CD4-positive, CD25-positive, alpha-beta regulatory T cell (primary cell): Measurements from ENCODE around the gene DCDC1. TPM values are rescaled to one million over a fixed set of nuclear protein-coding genes. Genes with fewer than 3 reads are reported as not detected.

ENCODE experiments used
- ATAC-seq, 2 donors: fragments of 150-1000 bp; cut with Tn5 transposase; one replicate each; pipeline ENCODE4 v1.10.0; 2021; ENCODE audit warnings: low read depth in 2 of 2, moderate number of reproducible peaks in 2 of 2, moderate library complexity in 1 of 2
- DNase-seq, 3 donors: peaks; one replicate each; pipeline versions ENCODE4 v3.0.0 to v3.0.0-alpha.2; 2012 to 2022; ENCODE audit warnings: mixed read lengths in 1 of 3
- H3K27ac ChIP-seq: one replicate; pipeline ENCODE4 v1.7.0; 2013; ENCODE audit warnings: mild to moderate bottlenecking, low read length; ENCODE audit not compliant: insufficient read depth, poor library complexity, severe bottlenecking
- H3K27me3 ChIP-seq: one replicate; pipeline ENCODE4 v1.7.0; 2013; ENCODE audit warnings: low read length; ENCODE audit not compliant: control insufficient read depth, insufficient read depth
- H3K36me3 ChIP-seq: one replicate; pipeline ENCODE4 v1.7.0; 2013; ENCODE audit warnings: mild to moderate bottlenecking, low read length, moderate library complexity; ENCODE audit not compliant: control insufficient read depth, insufficient read depth
- H3K4me1 ChIP-seq: 2 replicates; pipeline ENCODE4 v1.7.0; 2013; ENCODE audit warnings: mild to moderate bottlenecking, low read length; ENCODE audit not compliant: insufficient read depth, control insufficient read depth, poor library complexity, severe bottlenecking
- H3K4me3 ChIP-seq: one replicate; pipeline ENCODE4 v1.7.0; 2013; ENCODE audit warnings: low read depth, mild to moderate bottlenecking, low read length, moderate library complexity
- H3K9me3 ChIP-seq, 2 experiments: 1 replicate in 1 of 2; 2 replicates in 1 of 2; pipeline ENCODE4 v1.7.0; 2013; ENCODE audit warnings: low read length in 2 of 2, mild to moderate bottlenecking in 1 of 2, moderate library complexity in 1 of 2; ENCODE audit not compliant: control insufficient read depth in 2 of 2
- H3K27ac Mint-ChIP-seq, 3 donors: one replicate each; pipeline ENCODE4 v1.8.0; 2020 to 2022; ENCODE audit warnings: mild to moderate bottlenecking in 3 of 3, mixed read lengths in 3 of 3, moderate library complexity in 2 of 3
- H3K27me3 Mint-ChIP-seq: one replicate; pipeline ENCODE4 v1.8.0; 2022; ENCODE audit warnings: mild to moderate bottlenecking, mixed read lengths
- H3K36me3 Mint-ChIP-seq: one replicate; pipeline ENCODE4 v1.8.0; 2020; ENCODE audit warnings: mixed read lengths
- H3K4me1 Mint-ChIP-seq, 4 donors: one replicate each; pipeline ENCODE4 v1.8.0; 2020 to 2022; ENCODE audit warnings: mixed read lengths in 4 of 4, mild to moderate bottlenecking in 1 of 4
- H3K4me3 Mint-ChIP-seq, 4 donors: one replicate each; pipeline ENCODE4 v1.8.0; 2020 to 2022; ENCODE audit warnings: mild to moderate bottlenecking in 4 of 4, mixed read lengths in 4 of 4, moderate library complexity in 3 of 4
- H3K9me3 Mint-ChIP-seq, 7 donors: one replicate each; pipeline ENCODE4 v1.8.0; 2020 to 2022; ENCODE audit warnings: mixed read lengths in 7 of 7, mild to moderate bottlenecking in 3 of 7, moderate library complexity in 2 of 7
- polyA plus RNA-seq, 4 donors: library from polyadenylated mRNA; unstranded; fragments of 300-500 nt; fragmentation: Illumina TruSeq; gene quantifications; one replicate each; pipeline ENCODE4 v1.2.3, GENCODE V29; 2021
- total RNA-seq: library from RNA; stranded (reverse); gene quantifications from one replicate; pipeline ENCODE4 v1.2.3, GENCODE V29; 2022

The DCDC1 gene
- total and polyA plus RNA-seq, 5 donors from 2014 or later: not detected

GRCh38 chr11:31141789-31142188 is 227.8 kb downstream of the DCDC1 start:
- Mint-ChIP-seq H3K4me3 (no peak overlapping the region), H3K36me3 (no peaks in the 10 kb centered on the region), H3K4me1 (no peaks in the 10 kb centered on the region), H3K27me3 (no peaks in the 10 kb centered on the region), H3K27ac (no peak overlapping the region), H3K9me3 (peaks cover 0 to 1% (median 0%) of the 10 kb centered on the region in 7 donors)
- no peaks in the 10 kb centered on the region for H3K36me3 ChIP-seq
- no peaks in the 10 kb centered on the region for H3K9me3 ChIP-seq
- no peak overlapping the region for H3K27ac ChIP-seq
- no peak overlapping the region for H3K4me3 ChIP-seq
- H3K27me3 ChIP-seq: no peaks in the 10 kb centered on the region
- no peaks in the 10 kb centered on the region for H3K4me1 ChIP-seq
- ATAC-seq (no peak), DNase-seq (no peak)

DNA sequence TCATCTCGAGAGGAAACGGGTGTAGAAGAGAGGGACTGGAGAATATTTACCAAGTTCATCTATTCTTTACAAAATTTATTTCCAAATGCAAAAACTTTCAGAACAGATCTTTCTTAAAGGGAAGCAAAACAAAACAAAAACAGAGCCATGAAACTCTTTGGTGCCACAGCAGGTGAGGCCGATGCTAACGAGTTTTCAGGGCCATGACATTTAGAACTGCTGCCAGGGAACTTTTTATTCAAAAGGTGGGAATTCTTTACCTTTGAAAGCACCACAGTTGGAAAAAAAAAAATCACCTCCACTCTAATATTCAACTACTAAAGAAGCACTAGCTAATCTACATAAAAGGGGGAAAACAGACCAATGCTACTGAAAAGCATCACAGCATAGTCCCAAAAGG is 230.1 kb downstream of the DCDC1 start:
- no peaks in the 10 kb centered on the region for H3K4me1 ChIP-seq
- Mint-ChIP-seq H3K4me3 (peak overlapping the region in 1 of 4 donors; percentile 5), H3K27me3 (no peaks in the 10 kb centered on the region), H3K27ac (no peak overlapping the region), H3K4me1 (no peaks in the 10 kb centered on the region), H3K36me3 (no peaks in the 10 kb centered on the region), H3K9me3 (peaks cover 0 to 1% (median 0%) of the 10 kb centered on the region in 7 donors)
- ATAC-seq: no peak
- no peaks in the 10 kb centered on the region for H3K27me3 ChIP-seq
- no peaks in the 10 kb centered on the region for H3K36me3 ChIP-seq
- no peak for DNase-seq
- no peaks in the 10 kb centered on the region for H3K9me3 ChIP-seq
- H3K27ac ChIP-seq: no peak overlapping the region
- H3K4me3 ChIP-seq: no peak overlapping the region

DNA sequence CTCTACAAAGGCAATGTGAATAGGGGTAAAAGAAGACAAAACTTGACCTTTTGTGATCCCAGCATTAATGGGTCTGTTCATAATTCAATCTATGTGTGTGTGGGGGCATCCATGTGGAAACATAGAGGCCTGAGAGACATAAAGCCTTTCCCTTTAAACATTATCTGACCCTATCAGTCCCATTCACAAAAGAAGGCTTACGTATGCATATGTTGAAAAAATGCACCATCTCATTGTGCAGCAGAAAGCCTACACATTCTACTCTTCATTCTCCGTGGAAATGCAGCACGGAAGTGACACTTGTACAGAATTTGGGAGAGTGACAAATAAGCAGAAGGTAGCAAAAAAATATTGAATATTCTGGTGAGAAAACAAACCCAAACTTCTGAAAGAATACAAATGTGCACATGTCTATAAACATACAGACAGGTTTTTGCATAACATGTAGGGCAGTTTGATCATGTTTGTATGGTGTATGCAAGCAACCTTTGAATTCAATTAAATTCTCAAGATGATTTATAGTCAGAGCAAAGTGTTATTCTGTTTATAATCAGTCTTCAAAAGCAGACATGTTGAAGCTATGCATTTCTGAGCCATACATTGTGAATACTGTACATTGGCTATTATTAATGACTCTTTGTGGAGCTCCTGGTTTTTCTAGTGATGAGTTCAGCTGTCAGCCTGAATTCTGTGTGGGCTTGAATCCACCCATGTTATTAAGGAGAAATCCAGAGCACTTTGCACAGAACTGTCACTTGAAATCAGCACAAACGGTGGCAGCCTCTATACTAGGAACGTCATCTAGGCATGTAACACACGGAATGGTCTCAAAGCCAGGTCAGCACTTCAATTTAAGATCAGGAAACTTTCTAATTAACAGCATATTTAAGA is 236.8 kb downstream of the DCDC1 start:
- Mint-ChIP-seq H3K27ac (no peak overlapping the region), H3K4me3 (no peak overlapping the region), H3K9me3 (peaks cover 0 to 1% (median 0%) of the 10 kb centered on the region in 7 donors), H3K36me3 (no peaks in the 10 kb centered on the region), H3K27me3 (no peaks in the 10 kb centered on the region), H3K4me1 (no peaks in the 10 kb centered on the region)
- ATAC-seq: no peak
- Histone ChIP-seq H3K36me3 (no peaks in the 10 kb centered on the region), H3K27me3 (no peaks in the 10 kb centered on the region), H3K4me3 (no peak overlapping the region), H3K9me3 (no peaks in the 10 kb centered on the region), H3K4me1 (no peaks in the 10 kb centered on the region), H3K27ac (no peak overlapping the region)
- no peak for DNase-seq

- peaks cover 0 to 1% (median 0%) of the 10 kb centered on the region in 7 donors for H3K9me3 Mint-ChIP-seq
- H3K27me3 ChIP-seq: no peaks in the 10 kb centered on the region
- no peaks in the 10 kb centered on the region for H3K36me3 ChIP-seq
- no peaks in the 10 kb centered on the region for H3K4me1 ChIP-seq
- no peaks in the 10 kb centered on the region for H3K27me3 Mint-ChIP-seq
- no peak overlapping the region for H3K27ac Mint-ChIP-seq
- no peaks in the 10 kb centered on the region for H3K36me3 Mint-ChIP-seq
- no peak overlapping the region for H3K27ac ChIP-seq
- no peak overlapping the region for H3K4me3 ChIP-seq
- H3K4me3 Mint-ChIP-seq: no peak overlapping the region
- no peaks in the 10 kb centered on the region for H3K9me3 ChIP-seq
- H3K4me1 Mint-ChIP-seq: no peaks in the 10 kb centered on the region
- no peak for DNase-seq
- no peak for ATAC-seq
Measured at GRCh38 chr11:31131760-31132159, 237.8 kb downstream of the DCDC1 start.

GRCh38 chr11:31127290-31127689 is 242.2 kb downstream of the DCDC1 start:
- no peaks in the 10 kb centered on the region for H3K36me3 Mint-ChIP-seq
- H3K27me3 Mint-ChIP-seq: no peaks in the 10 kb centered on the region
- no peaks in the 10 kb centered on the region for H3K27me3 ChIP-seq
- H3K36me3 ChIP-seq: no peaks in the 10 kb centered on the region
- no peaks in the 10 kb centered on the region for H3K4me1 ChIP-seq
- ATAC-seq (no peak), DNase-seq (no peak)
- peaks cover 0 to 3% (median 0%) of the 10 kb centered on the region in 7 donors for H3K9me3 Mint-ChIP-seq
- H3K27ac ChIP-seq: no peak overlapping the region
- H3K27ac Mint-ChIP-seq: no peak overlapping the region
- H3K4me3 Mint-ChIP-seq: no peak overlapping the region
- H3K4me1 Mint-ChIP-seq: no peaks in the 10 kb centered on the region
- no peaks in the 10 kb centered on the region for H3K9me3 ChIP-seq
- no peak overlapping the region for H3K4me3 ChIP-seq

DNA sequence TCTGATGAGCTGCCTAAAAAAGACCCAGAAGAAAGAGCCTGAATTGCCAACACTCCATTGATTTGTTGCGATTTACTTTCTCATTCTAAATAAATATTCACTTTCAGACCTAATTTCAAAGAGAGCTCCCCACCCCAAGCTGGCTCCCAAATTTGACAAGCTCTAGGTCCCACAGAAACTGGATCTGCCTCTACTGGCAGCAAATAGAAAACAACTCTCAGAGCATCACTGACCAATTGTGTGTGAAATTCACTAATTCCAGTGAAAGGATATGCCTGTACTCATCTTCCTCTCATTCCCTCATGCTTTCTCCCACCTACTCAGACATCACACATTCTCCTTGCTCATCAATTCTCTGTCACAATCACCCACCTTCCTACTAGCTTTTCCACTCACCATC is 249.1 kb downstream of the DCDC1 start:
- Mint-ChIP-seq H3K9me3 (peaks cover 0 to 3% (median 0%) of the 10 kb centered on the region in 7 donors), H3K27me3 (no peaks in the 10 kb centered on the region), H3K4me1 (no peaks in the 10 kb centered on the region), H3K36me3 (no peaks in the 10 kb centered on the region), H3K4me3 (no peak overlapping the region), H3K27ac (no peak overlapping the region)
- Histone ChIP-seq H3K27me3 (no peaks in the 10 kb centered on the region), H3K4me1 (no peaks in the 10 kb centered on the region), H3K27ac (no peak overlapping the region), H3K4me3 (no peak overlapping the region), H3K9me3 (no peaks in the 10 kb centered on the region), H3K36me3 (no peaks in the 10 kb centered on the region)
- ATAC-seq (no peak), DNase-seq (no peak)

DNA sequence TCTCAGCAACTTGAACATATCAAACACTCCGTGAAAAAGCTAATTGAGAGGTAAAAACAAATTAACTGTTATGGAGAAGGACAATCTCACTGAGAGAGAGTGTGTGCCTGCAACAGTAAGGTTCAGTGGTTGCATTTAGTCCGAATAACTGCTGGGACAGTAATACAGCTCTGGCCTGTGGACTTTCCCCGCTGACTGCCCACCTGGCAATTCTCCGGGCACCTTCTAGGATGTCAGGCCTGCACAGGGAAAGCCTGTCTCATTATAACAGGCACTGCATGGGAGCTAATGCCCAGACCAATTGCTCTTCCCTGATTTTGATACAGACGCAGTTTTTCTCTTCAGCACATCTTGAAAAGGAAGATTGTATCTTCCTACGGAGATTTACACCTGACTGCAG is 251.0 kb downstream of the DCDC1 start:
- Mint-ChIP-seq H3K27ac (peak overlapping the region in 1 of 3 donors; percentile 43), H3K4me3 (no peak overlapping the region), H3K36me3 (no peaks in the 10 kb centered on the region), H3K9me3 (peaks cover 0 to 3% (median 0%) of the 10 kb centered on the region in 7 donors), H3K27me3 (no peaks in the 10 kb centered on the region), H3K4me1 (no peaks in the 10 kb centered on the region)
- Histone ChIP-seq H3K27me3 (no peaks in the 10 kb centered on the region), H3K4me1 (no peaks in the 10 kb centered on the region), H3K4me3 (no peak overlapping the region), H3K9me3 (no peaks in the 10 kb centered on the region), H3K27ac (no peak overlapping the region), H3K36me3 (no peaks in the 10 kb centered on the region)
- DNase-seq (no peak), ATAC-seq (no peak)

- DNase-seq: no peak
- Mint-ChIP-seq H3K4me3 (no peak overlapping the region), H3K27me3 (no peaks in the 10 kb centered on the region), H3K36me3 (no peaks in the 10 kb centered on the region), H3K4me1 (no peaks in the 10 kb centered on the region), H3K9me3 (peaks cover 0 to 7% (median 0%) of the 10 kb centered on the region in 7 donors), H3K27ac (no peak overlapping the region)
- no peaks in the 10 kb centered on the region for H3K4me1 ChIP-seq
- no peak overlapping the region for H3K27ac ChIP-seq
- H3K4me3 ChIP-seq: no peak overlapping the region
- no peaks in the 10 kb centered on the region for H3K36me3 ChIP-seq
- H3K9me3 ChIP-seq: no peaks in the 10 kb centered on the region
- no peak for ATAC-seq
- no peaks in the 10 kb centered on the region for H3K27me3 ChIP-seq
Measured at GRCh38 chr11:31117038-31117437, 252.5 kb downstream of the DCDC1 start.
